Small intestine (tissue), 7 donors: ENCODE data around the gene REXO1. TPM values are rescaled to one million over a fixed set of nuclear protein-coding genes. Genes with fewer than 3 reads are reported as not detected.

Experiments
- DNase-seq, 2 donors: peaks; one replicate each; pipeline versions ENCODE4 v3.0.0 to v3.0.0-alpha.2; 2013
- FAIRE-seq: peaks from 2 replicates; lab custom pipeline; 2012; peaks lifted over from hg19 to GRCh38; lab: Jason Lieb, UNC
- H3K27ac ChIP-seq, 3 donors: one replicate each; pipeline ENCODE4 v1.5.1; 2013; ENCODE audit warnings: low read length in 2 of 3, mild to moderate bottlenecking in 2 of 3, control low read depth in 1 of 3, inconsistent platforms in 1 of 3, low read depth in 1 of 3, moderate library complexity in 1 of 3
- H3K27me3 ChIP-seq, 3 donors: one replicate each; pipeline ENCODE4 v1.6.1; 2013; ENCODE audit warnings: low read length in 3 of 3, inconsistent platforms in 1 of 3; ENCODE audit not compliant: control insufficient read depth in 3 of 3, insufficient read depth in 3 of 3
- H3K36me3 ChIP-seq, 3 donors: one replicate each; pipeline ENCODE4 v1.6.1; 2013; ENCODE audit warnings: low read length in 3 of 3, inconsistent platforms in 1 of 3, low read depth in 1 of 3, mild to moderate bottlenecking in 1 of 3, moderate library complexity in 1 of 3; ENCODE audit not compliant: control insufficient read depth in 3 of 3, insufficient read depth in 2 of 3
- H3K4me1 ChIP-seq, 3 donors: one replicate each; pipeline ENCODE4 v1.6.1; 2013; ENCODE audit warnings: low read length in 2 of 3, inconsistent platforms in 1 of 3, low read depth in 1 of 3, mild to moderate bottlenecking in 1 of 3, moderate library complexity in 1 of 3; ENCODE audit not compliant: control insufficient read depth in 3 of 3, insufficient read depth in 2 of 3
- H3K4me3 ChIP-seq, 3 donors: one replicate each; pipeline ENCODE4 v1.5.1; 2013; ENCODE audit warnings: low read length in 3 of 3, control low read depth in 1 of 3, inconsistent platforms in 1 of 3, low read depth in 1 of 3, mild to moderate bottlenecking in 1 of 3, moderate library complexity in 1 of 3
- H3K9me3 ChIP-seq, 2 donors: one replicate each; pipeline ENCODE4 v1.6.1; 2013; ENCODE audit warnings: low read depth in 1 of 2, low read length in 1 of 2; ENCODE audit not compliant: control insufficient read depth in 2 of 2, insufficient read depth in 1 of 2
- WGBS, 3 donors: extraction: QIAGEN DNeasy Blood & Tissue Kit; methylation state at CpG; one replicate each; pipeline ENCODE4 v1.1.7; 2013; 5-methylcytosine and 5-hydroxymethylcytosine counted together
- polyA plus RNA-seq, 4 donors: library from polyadenylated mRNA; stranded (reverse) in 3 of 4; unstranded in 1 of 4; fragments of 200-250 nt in 3 of 4; fragments of 120-200 nt in 1 of 4; gene quantifications; one replicate each; pipeline versions ENCODE4 v1.2.1 to v1.2.3, GENCODE V29; 2013
- donor health status: healthy with polysubstance abuse.
- donor health status: control.
- donor health status: control.
- donor health status: Bipolar disorder and iron deficiency.
- donor health status: healthy.

Gene REXO1
- polyA plus RNA-seq, 4 donors = 18.4 to 31.8 (median 23.6) TPM

GRCh38 chr19:1865172-1866010 is 17.1 kb upstream of the REXO1 start:
- DNase-seq (no peak), FAIRE-seq (no peak)
- H3K36me3 ChIP-seq = peaks cover 0 to 9% (median 0%) of the 10 kb centered on the region in 3 donors
- peaks cover 3 to 24% (median 12%) of the 10 kb centered on the region in 3 donors for H3K4me1 ChIP-seq
- H3K9me3 ChIP-seq = no peaks in the 10 kb centered on the region
- H3K27ac ChIP-seq = peak overlapping the region; percentile 34 to 93 (median 91)
- peak overlapping the region in 1 of 3 donors; percentile 92 for H3K4me3 ChIP-seq
- 87 to 89% (median 89%) methylated on average over 17 of the region's 17 CpGs for WGBS, 3 donors
- no peaks in the 10 kb centered on the region for H3K27me3 ChIP-seq

GRCh38 chr19:1864480-1865171 is 16.3 kb upstream of the REXO1 start:
- peak; percentile 45 to 84 for DNase-seq
- peaks cover 3 to 32% (median 17%) of the 10 kb centered on the region in 3 donors for H3K4me1 ChIP-seq
- H3K27ac ChIP-seq = peak overlapping the region; percentile 34 to 93 (median 91)
- no peak for FAIRE-seq
- H3K27me3 ChIP-seq = no peaks in the 10 kb centered on the region
- WGBS, 3 donors = 4 to 5% (median 4%) methylated on average over 25 to 52 of the region's 52 CpGs
- peaks cover 0 to 4% (median 0%) of the 10 kb centered on the region in 3 donors for H3K36me3 ChIP-seq
- H3K4me3 ChIP-seq = peak overlapping the region; percentile 83 to 94 (median 92)
- H3K9me3 ChIP-seq = no peaks in the 10 kb centered on the region

GRCh38 chr19:1863638-1864479 is 15.6 kb upstream of the REXO1 start:
- H3K27ac ChIP-seq = peak overlapping the region; percentile 34 to 93 (median 91)
- 1 to 2% (median 1%) methylated on average over 25 to 115 of the region's 115 CpGs for WGBS, 3 donors
- H3K36me3 ChIP-seq = peaks cover 0 to 2% (median 0%) of the 10 kb centered on the region in 3 donors
- H3K27me3 ChIP-seq = no peaks in the 10 kb centered on the region
- peaks cover 8 to 39% (median 23%) of the 10 kb centered on the region in 3 donors for H3K4me1 ChIP-seq
- H3K9me3 ChIP-seq = no peaks in the 10 kb centered on the region
- DNase-seq = peak; percentile 91 to 98
- no peak for FAIRE-seq
- H3K4me3 ChIP-seq = peak overlapping the region; percentile 83 to 94 (median 92)

GRCh38 chr19:1863328-1863637 is 15.0 kb upstream of the REXO1 start, which contains the start of gene KLF16:
Gene KLF16 (minus strand): TSS chr19:1863579. CDS start chr19:1863497, 82 bp downstream.
- Histone ChIP-seq H3K27me3 (no peaks in the 10 kb centered on the region), H3K4me1 (peaks cover 9 to 45% (median 23%) of the 10 kb centered on the region in 3 donors), H3K9me3 (no peaks in the 10 kb centered on the region), H3K36me3 (peaks cover 0 to 4% (median 0%) of the 10 kb centered on the region in 3 donors), H3K27ac (peak within 1 kb of the TSS; percentile 88 to 96 (median 94)), H3K4me3 (peak within 1 kb of the TSS; percentile 83 to 94 (median 92))
- DNase-seq = no peak
- 0% methylated on average over 2 to 58 of the region's 63 CpGs for WGBS, 3 donors
- FAIRE-seq = no peak

GRCh38 chr19:1862424-1863327 is 14.4 kb upstream of the REXO1 start:
- DNase-seq (peak; percentile 31 to 82), FAIRE-seq (no peak)
- H3K36me3 ChIP-seq = peaks cover 0 to 8% (median 0%) of the 10 kb centered on the region in 3 donors
- H3K27me3 ChIP-seq = no peaks in the 10 kb centered on the region
- peaks cover 10 to 51% (median 25%) of the 10 kb centered on the region in 3 donors for H3K4me1 ChIP-seq
- H3K4me3 ChIP-seq = peak overlapping the region; percentile 83 to 94 (median 92)
- no peaks in the 10 kb centered on the region for H3K9me3 ChIP-seq
- WGBS, 3 donors = 1% methylated on average over 40 to 109 of the region's 109 CpGs
- H3K27ac ChIP-seq = peak overlapping the region; percentile 88 to 96 (median 94)

- 0 to 4% (median 0%) methylated on average over 21 of the region's 21 CpGs for WGBS, 3 donors
- DNase-seq = peak; percentile 30 to 65
- Histone ChIP-seq H3K27me3 (no peaks in the 10 kb centered on the region), H3K9me3 (no peaks in the 10 kb centered on the region), H3K4me1 (peaks cover 10 to 57% (median 28%) of the 10 kb centered on the region in 3 donors), H3K36me3 (peaks cover 0 to 8% (median 0%) of the 10 kb centered on the region in 3 donors), H3K27ac (peak overlapping the region in 2 of 3 donors; percentile 81 to 96), H3K4me3 (peak overlapping the region; percentile 83 to 94 (median 92))
- no peak for FAIRE-seq
These were observed 13.8 kb upstream of the REXO1 start for GRCh38 chr19:1862068-1862423.

GRCh38 chr19:1861599-1862031 is 13.3 kb upstream of the REXO1 start:
- peak; percentile 22 to 51 for DNase-seq
- H3K27ac ChIP-seq = peak overlapping the region; percentile 4 to 96 (median 81)
- H3K4me3 ChIP-seq = peak overlapping the region; percentile 83 to 94 (median 92)
- FAIRE-seq = no peak
- H3K9me3 ChIP-seq = no peaks in the 10 kb centered on the region
- no peaks in the 10 kb centered on the region for H3K27me3 ChIP-seq
- peaks cover 10 to 55% (median 28%) of the 10 kb centered on the region in 3 donors for H3K4me1 ChIP-seq
- 15 to 32% (median 26%) methylated on average over 20 to 23 of the region's 23 CpGs for WGBS, 3 donors
- peaks cover 0 to 8% (median 0%) of the 10 kb centered on the region in 3 donors for H3K36me3 ChIP-seq
